ENCODE data around the gene DHRS7B.

The DHRS7B gene

DNA sequence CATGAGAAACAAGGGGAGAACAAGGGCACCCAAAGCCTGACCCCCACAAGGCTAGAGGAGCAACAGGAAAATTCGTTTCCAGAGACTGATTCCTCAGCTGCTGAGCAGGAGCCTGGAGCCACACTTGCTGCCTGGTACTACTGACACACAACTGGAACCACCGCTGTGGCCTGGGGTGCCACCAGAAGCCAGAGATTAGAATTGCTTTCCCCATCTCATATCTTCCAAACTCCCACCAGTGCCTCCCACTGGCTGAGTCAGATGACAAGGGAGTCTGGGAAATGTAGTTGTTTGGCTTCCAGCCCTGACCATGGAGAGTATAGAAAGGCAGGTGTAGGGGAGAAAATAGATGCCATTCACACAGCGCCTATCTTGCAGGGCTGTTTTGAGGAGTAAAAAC is 91.3 kb downstream of the DHRS7B start:
- TF ChIP-seq FOXP2 (optimal IDR thresholded peaks at IDR 0.05; ENCODE audit: borderline replicate concordance, extremely low read depth, extremely low read length, insufficient read depth) (no peak), POLR2AphosphoS5 (IDR thresholded peaks at IDR 0.05; ENCODE audit: low read depth, low read length) (no peak), SIN3A (IDR thresholded peaks at IDR 0.05; ENCODE audit: borderline replicate concordance, insufficient read depth, low read length) (no peak), TAF1 (IDR thresholded peaks at IDR 0.05; ENCODE audit: borderline replicate concordance, insufficient read depth, low read length) (no peak)
- TF ChIP-seq, protein P1, sequence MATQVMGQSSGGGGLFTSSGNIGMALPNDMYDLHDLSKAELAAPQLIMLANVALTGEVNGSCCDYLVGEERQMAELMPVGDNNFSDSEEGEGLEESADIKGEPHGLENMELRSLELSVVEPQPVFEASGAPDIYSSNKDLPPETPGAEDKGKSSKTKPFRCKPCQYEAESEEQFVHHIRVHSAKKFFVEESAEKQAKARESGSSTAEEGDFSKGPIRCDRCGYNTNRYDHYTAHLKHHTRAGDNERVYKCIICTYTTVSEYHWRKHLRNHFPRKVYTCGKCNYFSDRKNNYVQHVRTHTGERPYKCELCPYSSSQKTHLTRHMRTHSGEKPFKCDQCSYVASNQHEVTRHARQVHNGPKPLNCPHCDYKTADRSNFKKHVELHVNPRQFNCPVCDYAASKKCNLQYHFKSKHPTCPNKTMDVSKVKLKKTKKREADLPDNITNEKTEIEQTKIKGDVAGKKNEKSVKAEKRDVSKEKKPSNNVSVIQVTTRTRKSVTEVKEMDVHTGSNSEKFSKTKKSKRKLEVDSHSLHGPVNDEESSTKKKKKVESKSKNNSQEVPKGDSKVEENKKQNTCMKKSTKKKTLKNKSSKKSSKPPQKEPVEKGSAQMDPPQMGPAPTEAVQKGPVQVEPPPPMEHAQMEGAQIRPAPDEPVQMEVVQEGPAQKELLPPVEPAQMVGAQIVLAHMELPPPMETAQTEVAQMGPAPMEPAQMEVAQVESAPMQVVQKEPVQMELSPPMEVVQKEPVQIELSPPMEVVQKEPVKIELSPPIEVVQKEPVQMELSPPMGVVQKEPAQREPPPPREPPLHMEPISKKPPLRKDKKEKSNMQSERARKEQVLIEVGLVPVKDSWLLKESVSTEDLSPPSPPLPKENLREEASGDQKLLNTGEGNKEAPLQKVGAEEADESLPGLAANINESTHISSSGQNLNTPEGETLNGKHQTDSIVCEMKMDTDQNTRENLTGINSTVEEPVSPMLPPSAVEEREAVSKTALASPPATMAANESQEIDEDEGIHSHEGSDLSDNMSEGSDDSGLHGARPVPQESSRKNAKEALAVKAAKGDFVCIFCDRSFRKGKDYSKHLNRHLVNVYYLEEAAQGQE (IDR thresholded peaks at IDR 0.05; ENCODE audit: insufficient read depth in 1 of 2, low read depth in 2 of 2, low read length in 2 of 2): no peak

DNA sequence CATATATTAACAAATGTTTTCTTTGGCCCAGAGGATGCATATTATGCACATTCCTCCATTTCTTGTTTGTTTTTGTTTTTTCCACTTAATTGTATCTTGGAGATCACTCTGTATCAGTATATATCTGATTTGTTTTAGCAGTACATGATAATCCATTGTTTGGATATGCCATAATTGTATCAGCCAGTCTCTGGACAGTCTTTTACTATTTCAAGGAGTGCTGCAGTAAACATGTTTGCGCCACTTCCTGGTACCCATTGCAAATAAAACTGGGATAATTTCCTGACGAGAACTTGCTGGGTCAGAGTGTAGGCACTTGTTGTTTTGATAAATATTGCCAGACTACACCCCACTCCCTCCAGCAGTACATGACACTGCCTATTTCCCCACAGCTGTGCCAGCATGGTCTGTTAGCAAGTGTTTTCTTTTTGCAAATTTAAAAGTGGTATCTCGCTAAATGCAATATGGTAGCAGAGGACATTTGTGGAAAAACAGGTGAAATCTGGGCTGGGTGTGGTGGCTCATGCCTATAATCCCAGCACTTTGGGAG is 92.1 kb downstream of the DHRS7B start:
- TF ChIP-seq, protein P1 (IDR thresholded peaks at IDR 0.05; ENCODE audit: insufficient read depth in 1 of 2, low read depth in 2 of 2, low read length in 2 of 2): no peak
- TF ChIP-seq FOXP2 (optimal IDR thresholded peaks at IDR 0.05; ENCODE audit: borderline replicate concordance, extremely low read depth, extremely low read length, insufficient read depth) (no peak), SIN3A (IDR thresholded peaks at IDR 0.05; ENCODE audit: borderline replicate concordance, insufficient read depth, low read length) (no peak), POLR2AphosphoS5 (IDR thresholded peaks at IDR 0.05; ENCODE audit: low read depth, low read length) (no peak), TAF1 (IDR thresholded peaks at IDR 0.05; ENCODE audit: borderline replicate concordance, insufficient read depth, low read length) (no peak)

DNA sequence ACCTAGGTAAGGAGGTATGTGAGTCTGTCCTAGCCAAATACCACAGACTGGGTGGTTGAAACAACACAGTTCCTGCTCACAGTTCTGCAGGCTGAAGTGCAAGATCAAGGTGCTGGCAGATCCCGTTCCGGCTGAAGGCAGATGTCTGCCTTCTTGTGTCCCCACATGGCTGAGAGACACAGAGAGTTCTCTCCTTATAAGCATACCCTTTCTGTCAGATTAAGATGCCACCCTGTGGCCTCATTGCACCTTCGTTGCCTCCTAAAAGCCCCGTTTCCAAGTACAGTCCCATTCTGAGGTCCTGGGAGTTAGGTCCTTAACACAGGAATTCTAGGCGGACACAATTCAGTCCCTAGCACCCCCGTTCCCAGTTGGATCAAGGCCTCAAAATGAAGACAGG is 96.3 kb downstream of the DHRS7B start:
- TF ChIP-seq, protein P1 (IDR thresholded peaks at IDR 0.05; ENCODE audit: insufficient read depth in 1 of 2, low read depth in 2 of 2, low read length in 2 of 2): no peak
- TF ChIP-seq FOXP2 (optimal IDR thresholded peaks at IDR 0.05; ENCODE audit: borderline replicate concordance, extremely low read depth, extremely low read length, insufficient read depth) (no peak), TAF1 (IDR thresholded peaks at IDR 0.05; ENCODE audit: borderline replicate concordance, insufficient read depth, low read length) (no peak), SIN3A (IDR thresholded peaks at IDR 0.05; ENCODE audit: borderline replicate concordance, insufficient read depth, low read length) (no peak), POLR2AphosphoS5 (IDR thresholded peaks at IDR 0.05; ENCODE audit: low read depth, low read length) (no peak)

DNA sequence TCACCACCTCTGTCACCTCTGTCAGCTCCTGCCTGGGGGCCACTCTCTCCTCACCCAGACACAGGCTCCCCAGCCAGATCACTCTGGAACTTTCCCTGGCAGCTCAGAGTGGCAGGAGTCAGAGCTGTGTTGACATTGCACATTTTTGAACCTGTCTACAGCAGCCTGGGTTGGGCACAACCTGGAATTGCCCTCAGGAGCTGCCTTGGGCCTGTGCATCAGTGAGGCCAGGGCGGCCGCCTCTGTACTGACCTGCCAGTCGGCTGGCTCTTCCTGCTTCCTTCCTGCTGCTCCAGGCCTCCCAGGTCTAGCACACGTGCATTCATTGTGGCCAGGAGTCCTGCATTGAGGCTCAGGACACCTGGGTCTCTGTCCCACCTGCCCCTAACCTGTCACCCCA is 101.3 kb downstream of the DHRS7B start:
- TF ChIP-seq SIN3A (IDR thresholded peaks at IDR 0.05; ENCODE audit: borderline replicate concordance, insufficient read depth, low read length) (no peak), POLR2AphosphoS5 (IDR thresholded peaks at IDR 0.05; ENCODE audit: low read depth, low read length) (no peak), TAF1 (IDR thresholded peaks at IDR 0.05; ENCODE audit: borderline replicate concordance, insufficient read depth, low read length) (no peak), FOXP2 (optimal IDR thresholded peaks at IDR 0.05; ENCODE audit: borderline replicate concordance, extremely low read depth, extremely low read length, insufficient read depth) (no peak)
- TF ChIP-seq, protein P1 (IDR thresholded peaks at IDR 0.05; ENCODE audit: insufficient read depth in 1 of 2, low read depth in 2 of 2, low read length in 2 of 2): no peak
